GM19240 (cell line): ENCODE data around the gene CAMK1G.

ENCODE experiments used
- DNase-seq: peaks from one replicate; pipeline ENCODE4 v3.0.0; 2011; ENCODE audit warnings: low spot score; ENCODE audit not compliant: insufficient read length

The CAMK1G gene

DNA sequence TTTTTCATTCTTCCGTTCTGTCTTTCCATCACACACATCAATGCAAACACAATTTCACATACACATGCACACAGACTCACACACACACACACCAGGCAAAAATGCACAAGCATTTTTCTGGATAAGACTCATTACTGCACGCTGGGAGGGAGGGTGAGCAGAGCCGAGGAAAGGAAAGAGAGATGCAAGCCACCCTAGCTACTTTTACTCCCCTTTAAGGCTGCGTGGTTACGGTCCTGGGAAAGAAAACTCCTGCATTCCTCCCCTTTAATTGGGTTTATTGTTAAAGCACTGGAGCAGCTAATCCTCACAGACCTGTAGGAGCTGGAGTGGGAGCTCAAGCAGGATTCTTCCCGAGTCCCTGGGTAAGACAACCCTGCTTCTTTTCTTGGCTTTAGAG lies at the start of gene CAMK1G:
Gene CAMK1G, plus strand, starts transcription at position 307 of the 400 bp plus-strand sequence. CDS start 11,270 bp downstream, outside the sequence.
- DNase-seq: no peak

DNA sequence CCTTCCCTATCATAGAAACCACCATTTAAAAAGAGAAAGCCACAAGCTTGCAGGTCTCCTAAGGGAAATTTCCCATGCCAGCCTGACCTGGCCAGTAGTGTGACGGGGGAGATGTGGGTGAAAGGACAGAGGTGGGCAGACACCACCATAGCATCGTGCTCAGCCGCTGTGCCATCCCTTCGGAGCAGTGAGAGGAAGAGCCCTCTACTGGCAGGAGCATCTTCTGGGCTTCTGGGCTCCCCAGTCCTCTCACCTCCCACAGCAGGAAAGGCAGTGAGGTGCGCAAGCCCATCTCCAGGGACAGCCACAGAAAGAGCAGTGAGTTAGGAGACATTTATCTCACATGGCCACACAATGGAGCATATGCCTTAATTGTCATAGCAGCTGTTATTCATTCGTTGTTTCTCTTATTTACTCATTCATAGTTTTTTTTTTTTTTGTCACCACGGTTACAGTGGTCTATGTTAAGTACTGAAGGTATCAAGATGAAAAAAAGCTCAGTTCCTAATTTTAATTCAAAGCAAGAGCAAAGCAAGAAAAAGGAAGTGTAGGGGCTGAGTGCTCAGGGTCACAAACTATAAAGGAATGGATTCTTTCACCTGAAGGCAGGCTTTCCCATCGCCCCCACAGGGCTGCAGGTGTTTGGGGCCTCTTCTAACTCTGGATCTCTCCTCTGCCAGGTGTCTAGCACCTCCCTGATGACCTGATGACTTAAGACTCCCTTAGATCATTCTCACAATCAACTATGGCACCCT lies 48.8 kb upstream of the CAMK1G start:
- DNase-seq: no peak

DNA sequence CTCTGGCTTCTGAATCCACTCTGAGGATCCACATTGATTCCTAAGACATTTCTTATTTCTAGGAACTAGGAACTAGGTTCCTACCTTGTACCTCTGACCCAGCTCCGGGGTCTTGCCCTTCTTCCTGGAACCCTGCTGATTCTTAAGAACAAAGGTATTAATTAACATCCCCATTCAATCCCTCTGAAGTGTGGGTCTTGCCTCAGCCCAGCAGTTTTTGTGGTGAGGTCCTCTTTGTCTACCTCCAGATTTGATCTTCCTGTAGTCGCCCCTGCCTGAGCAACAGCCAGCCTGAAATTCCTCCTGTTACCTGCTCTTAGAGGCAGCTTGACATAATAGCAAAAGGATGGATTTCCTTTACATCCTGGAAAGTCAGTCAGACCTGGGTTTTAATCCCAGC lies 46.7 kb upstream of the CAMK1G start:
- no peak for DNase-seq

DNA sequence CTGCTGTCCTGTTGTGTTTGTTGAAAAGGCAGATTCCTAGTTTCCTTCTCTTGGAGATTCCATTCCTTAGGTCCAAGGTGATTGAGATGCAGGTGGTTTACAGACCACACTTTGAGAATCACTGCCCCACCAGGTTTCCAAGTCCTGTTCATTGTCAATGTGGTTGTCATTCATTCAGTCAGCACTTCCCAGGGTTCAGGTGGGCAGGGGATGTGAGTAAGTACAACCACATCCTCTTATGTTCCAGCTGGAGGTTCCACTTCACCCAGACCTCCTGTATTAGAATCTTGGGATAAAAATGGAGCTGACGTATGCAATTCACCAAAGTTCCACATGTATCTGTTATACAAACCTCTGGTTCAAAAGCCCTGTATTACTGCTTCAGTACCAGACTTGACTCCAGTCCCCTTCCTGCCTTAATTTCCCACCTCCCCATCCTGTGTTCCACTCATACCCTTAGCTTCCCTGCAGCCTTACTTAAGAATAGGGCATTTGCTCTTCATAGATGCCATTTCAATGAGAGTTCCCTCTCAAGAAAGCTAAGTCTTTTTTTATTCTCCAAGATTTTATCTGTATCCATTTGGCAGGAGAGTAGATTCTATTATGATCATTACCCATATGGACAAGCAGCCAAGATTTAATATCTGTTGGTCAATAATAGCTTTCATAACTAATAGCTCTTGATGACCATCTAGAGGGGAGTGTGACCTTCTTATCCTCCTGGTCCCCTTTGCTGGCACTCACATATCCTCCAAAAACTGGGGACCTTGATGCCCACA lies 46.0 kb upstream of the CAMK1G start:
- no peak for DNase-seq

DNA sequence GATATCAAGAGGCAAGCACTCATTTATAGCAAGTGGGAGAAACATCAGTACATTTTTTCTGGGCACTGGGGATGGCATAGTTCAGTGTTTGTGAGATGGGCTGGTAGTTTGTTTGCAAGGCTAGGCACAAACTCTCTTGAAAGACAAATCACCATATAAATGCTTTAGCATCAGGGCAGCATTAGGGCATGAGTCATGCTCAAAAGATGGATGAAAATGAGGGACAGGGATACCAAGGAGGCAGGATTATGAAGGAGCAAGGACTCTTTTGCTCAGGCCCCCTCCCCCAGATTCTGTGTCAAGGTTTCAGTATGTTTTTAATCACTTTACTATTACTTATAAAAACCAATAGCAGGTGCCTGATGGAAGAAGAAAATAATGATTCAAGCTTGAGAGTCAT lies 43.9 kb upstream of the CAMK1G start:
- DNase-seq: no peak

DNA sequence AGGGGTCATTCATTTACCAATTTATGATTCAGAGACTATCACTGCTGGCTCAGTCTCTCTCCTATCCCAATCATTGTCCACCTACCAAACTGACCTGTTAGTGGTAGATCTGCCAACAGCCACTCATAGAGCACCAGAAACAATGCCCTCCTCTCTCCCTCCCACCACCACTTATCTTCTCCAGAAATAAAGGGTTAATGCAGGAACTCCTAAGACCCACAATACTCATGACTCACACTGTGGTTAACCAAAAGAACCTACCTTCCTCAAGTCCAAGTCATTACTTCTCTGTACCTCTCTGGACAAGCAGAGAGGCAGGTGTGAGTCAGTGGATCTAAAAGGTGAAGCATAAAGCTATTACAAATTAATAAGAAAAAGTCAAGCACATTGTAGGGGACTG lies 40.9 kb upstream of the CAMK1G start:
- no peak for DNase-seq

DNA sequence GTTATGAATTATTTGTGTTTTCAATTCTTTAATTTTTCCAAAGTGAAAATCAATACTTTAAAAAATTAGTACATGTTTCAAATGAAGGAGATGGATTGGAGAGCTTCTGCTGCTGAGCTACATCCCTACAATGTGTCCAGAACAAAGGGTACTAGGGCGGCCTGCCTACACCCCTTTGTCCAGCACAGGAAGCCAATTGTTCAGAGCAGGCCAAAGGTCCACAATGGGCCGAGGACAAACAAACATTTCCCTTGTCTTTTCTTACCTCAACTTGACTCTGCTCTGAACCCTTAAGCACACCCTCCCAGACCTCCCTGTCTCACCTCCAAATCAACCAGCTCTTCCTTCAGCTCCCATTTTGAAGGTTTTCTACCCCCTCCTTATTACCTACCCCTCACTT lies 39.4 kb upstream of the CAMK1G start:
- no peak for DNase-seq

DNA sequence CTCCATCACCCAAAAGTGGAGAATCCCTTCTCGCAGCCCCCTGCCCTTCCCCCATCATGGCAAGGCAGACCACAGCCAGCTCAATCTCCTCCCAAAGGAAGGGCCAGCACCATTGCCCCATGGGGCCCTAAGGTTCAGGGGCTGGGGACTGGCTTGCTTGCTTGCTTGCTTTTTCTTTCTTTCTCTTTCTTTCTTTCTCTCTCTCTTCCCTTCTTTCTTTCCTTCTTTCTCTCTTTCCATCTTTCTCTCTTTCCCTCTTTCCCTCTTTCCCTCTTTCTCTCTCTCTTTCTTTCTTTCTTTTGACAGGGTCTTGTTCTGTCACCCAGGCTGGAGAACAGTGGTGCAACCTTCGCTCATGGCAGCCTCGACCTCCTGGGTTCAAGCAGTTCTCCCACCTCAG lies 38.1 kb upstream of the CAMK1G start:
- no peak for DNase-seq

DNA sequence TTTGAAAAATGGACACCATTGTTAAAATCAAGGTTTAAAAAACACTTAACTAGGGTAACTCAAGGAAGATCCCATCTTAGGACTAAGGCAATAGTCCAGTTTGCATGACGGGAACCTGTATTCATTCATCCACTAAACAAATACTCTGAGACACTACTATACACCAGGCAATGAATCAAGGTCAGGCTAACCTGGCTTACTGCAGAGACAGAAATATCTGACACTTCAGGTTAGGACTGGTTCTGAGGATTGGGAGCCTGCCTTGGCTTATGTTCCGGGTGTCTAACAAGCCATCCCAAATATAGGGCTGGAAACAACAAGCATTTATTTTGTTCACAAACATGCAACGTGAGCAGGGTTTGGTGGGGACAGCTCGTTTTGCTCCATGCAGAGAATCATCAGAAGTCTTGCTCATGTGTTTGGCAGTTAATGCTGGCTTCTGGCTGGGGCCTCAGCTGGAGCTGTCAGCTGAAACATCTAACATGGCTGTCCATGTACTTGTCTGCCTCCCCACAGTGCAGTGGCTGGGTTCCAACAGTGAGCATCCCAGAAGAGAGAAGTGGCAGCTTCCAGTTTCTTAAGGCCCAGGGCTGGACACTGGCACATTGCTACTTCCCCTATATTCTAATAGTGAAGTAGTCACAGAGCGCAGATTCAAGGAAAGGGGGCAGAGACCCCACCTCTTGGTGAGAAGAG lies 37.0 kb upstream of the CAMK1G start:
- no peak for DNase-seq

DNA sequence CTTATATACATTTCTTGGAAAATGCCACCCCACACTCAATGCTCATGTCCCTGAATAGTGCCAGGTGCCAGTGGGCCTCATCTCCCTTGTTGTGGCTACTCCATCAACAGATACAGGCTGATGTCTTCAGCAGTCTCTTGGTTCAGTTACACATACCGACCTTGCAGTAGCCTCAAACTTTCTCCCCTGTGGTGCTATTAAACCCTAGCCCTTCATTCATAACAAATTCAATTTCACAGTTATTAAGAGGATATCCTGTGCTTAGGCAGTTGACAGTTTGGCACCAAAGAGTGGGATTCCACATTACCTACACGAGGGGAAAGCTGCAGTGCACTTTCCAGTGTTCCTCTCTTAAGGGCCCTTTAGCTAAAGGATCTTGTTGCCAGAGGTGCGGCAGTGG lies 35.9 kb upstream of the CAMK1G start:
- DNase-seq: no peak

DNA sequence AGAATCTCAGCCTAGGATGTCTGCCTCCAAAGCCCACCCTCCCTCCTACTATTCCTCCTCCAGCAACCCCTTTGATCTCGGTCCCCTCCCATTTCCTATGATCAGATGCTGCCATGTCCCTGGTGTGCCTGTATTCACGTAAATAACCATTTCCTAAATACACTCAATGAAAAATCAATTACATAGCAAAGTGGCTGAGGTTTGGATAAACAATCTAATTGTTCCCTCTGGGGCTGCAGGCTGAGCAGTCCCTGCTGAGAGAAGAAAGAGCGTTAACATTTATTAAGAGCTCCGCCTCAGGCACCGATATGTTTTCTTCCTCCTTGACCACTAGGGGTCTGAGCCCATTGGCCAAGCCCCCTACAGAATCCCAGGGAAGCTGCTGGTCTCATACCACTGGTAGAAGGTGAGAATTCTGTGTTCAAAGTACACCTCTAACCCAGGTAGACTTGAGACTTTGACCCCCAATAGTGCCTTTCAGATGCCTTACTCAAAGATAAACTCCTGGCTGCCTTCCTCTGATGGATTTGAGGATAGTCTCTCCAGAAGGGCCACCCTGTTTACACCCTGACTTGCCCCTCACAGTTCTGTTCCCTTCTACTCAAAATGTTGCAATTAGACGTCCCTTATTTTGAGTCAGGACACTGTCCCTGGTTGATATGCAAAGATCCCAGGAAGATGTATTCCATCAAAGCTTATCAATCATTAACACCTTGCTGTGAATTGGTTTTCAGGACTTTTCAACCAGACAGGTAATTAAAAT lies 33.9 kb upstream of the CAMK1G start:
- no peak for DNase-seq

DNA sequence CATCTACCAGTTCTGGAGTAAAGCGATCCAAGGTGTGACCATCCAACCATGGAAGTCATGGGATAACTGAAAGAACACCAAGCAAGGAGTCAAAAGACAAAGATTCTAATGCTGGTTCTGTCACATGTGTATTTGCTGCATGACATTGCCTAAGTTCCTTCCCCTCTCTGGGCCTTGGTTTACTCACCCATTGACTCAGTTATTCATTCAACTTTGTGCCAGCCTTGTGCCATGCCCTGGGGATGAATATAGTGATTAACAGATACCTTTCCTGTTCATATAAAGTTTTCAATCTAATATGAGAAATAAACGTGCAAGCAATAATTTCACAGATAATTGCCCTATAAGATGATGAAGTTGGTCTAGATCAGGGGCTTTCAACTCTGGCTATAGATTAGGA lies 33.0 kb upstream of the CAMK1G start:
- DNase-seq: no peak

DNA sequence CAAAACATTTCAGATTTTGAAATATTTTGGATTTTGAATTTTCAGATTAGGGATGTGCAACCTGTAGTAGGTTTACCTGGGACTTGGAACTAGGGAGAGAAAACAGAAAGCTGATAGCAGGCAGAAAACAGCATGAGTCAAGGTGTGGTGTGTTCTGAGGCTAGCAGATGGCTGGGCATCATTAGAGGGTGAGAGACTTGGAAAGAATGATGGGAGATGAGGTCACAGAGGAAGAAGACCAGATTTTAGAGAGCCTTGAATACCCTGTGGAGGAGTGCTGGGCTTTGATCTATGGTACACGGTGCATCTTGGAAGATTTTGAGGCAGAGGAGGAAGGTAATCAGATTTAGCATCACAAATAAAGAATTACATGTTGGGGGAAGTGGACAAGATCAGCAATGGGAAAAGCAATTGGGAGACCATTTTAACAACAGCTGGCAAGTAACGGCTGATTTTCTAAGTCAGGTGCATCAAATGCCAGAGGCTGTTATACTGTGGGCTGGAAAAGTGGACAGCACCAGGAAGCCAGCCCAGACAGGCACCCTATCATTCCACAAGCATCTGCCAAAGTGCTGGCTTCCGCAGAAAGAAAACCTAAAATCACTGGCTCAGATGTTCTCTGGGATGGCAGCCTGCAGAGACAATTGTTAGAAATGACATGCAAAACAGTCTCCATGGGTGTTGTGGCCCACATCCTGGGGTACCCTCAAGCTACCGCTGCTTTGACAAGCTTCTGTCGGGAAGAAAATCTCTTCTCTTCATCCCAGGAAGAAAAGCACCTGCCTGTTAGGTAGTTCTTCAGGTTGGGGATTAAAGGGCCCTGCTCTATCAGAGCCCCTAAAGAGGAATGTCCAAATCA lies 30.9 kb upstream of the CAMK1G start:
- no peak for DNase-seq

DNA sequence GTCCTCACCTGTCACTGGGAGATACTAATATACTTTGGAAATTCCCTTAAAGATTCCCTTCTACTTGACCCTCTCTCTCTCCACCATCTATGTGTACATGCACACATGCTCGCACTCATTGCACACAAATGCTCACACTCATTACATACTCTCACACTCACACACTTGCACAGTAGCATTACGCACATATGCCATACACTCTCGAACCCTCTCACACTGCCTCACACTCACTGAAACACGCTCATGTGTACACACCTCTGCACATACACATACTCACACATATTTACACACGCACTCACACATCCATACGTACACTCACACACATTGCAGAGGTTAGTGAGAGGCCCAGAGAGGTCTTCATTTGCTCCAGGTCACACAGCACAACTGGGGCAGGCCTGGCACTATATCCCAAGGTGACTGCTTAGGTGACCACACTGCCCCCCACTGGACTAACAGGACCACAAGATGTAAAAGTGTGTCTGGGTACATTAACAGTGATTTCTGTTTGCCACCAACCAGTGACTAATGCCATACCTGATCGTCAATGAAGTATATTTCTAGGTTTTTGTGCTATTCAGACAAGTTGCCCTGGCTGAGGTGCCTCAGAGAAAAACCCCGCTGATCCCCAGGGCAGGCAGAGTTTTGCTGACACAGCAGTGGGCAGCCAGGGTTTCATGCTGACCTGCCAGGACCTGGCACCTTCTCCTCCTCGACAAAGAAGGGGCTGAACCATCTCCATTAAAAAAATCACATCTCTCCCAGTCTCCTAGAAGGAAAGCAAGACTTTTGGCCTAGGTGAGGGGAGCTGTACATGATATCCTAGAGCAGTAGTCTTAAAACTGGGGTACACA lies 28.5 kb upstream of the CAMK1G start:
- no peak for DNase-seq

DNA sequence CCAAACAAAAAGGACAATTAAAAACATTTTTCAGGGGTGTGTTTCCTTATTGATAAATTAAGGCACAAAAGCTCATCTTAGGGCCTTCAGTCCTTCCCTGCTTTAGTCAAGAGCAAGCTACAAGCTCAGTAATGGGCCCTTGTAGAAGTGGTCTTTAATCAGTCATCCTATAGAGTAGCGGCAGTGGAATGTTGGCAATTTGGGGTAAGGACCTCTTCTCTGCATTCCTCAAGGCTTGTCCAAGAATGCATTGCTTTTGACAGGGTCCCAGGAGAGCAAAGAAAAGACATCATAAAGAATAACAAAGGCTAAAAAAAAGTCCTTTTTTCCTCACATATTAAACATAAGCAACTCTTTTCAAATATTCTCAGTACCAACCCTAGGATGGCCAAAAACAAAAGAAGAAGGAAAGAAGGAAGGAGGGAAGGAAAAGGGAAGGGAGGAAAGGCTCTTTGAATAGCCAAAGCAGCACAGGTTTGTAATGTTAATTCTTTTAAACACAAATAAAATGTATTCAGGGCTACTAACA lies 27.3 kb upstream of the CAMK1G start:
- DNase-seq: no peak

DNA sequence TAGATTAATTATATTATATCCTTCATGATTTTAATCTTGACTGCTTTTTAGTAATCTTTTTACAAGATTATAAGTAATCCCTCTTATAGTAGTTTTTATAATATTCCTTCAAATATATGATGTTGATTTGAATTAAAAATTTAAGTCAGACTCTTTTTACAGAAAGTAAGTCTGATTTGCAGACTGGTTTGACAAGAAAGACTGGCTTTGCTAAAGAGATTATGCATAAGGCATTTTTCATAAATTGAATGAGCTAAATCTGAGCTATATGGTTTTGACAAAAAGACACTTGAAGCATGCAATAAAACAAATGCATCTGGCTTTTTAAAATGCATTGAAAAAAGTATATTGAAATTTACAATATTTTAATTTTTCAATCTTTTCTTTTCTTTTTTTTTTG lies 26.3 kb upstream of the CAMK1G start:
- no peak for DNase-seq

DNA sequence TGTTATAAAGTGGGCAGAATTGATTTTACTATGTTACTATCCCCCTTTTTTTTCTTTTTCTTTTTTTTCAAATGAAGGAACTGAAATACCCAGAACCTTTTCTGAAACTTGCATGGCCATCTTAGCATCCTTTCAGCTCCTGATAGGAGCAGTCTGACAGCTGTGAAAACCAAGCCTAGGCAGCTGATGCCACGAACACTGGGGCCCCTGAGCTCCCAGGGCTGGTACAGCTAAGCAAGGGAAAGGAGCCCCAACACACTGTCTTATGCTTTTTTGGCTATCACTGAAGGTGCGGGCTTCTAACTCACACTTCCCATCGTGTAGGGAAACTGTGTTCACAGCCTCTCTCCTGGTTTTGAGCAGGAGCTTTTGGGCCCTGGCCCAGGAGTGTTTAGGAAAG lies 23.0 kb upstream of the CAMK1G start:
- DNase-seq: no peak

DNA sequence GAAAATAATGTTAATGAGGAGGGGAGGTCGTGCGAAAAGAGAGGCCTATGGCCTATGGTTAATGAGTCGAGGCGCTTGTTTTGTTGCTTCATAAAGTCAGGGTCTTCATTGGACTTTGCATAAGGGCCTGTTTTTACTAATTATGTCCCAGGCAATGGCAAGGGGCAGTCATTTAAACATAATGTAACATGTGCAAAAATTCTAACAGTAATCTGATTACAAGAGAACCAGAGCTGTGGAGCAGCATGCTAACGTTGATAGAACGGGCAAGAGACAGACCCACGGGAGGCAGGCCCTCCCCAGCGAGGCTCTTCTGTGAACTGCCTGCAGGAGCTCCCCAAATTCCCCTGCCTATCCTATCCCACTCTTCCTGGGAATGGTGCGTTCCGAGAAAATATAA lies 22.6 kb upstream of the CAMK1G start:
- no peak for DNase-seq

DNA sequence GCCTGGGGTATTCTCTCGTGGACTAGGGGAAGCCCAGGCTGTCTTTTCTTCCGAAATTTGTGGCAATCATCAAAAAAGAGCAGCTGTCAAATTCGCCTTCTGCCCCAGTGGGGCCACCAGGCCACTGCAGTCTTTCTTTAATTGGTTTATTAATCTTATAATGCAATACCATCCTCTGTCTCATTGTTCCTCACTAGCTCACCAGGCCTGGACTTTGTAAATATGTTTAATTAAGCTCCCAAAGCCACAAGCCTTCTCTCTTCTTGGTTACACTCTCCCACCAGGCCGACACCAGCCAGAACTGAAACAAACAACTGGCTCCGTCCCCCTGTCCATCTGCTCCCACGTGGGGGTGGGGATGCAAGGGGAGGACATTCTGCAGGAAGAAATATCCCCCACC lies 22.0 kb upstream of the CAMK1G start:
- no peak for DNase-seq

DNA sequence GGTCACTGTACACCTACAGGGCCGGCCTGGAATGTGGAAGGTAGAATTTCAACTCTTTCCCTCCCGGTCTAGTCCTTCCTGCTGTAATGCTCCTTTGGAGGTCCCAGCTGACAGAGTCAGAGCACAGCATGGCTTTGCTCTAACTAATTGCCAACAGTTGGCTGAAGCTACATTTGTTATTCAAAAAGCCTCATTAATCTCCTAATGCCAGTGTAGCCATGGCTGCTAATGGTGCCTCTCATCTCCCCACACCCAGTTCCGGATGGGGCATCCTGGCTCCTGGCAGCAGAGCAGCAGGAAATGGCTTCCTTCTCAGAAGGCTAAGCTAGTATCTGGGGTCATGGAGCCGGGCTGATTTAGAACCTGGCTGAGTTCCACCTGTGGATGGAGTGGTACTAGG lies 18.7 kb upstream of the CAMK1G start:
- no peak for DNase-seq
